Uterus (tissue), 4 donors: ENCODE data around the gene TDRD9. TPM values are rescaled to one million over a fixed set of nuclear protein-coding genes. Genes with fewer than 3 reads are reported as not detected.
A peak's percentile ranks its signal among the peaks of the same experiment; 100 is the strongest.

ENCODE experiments used
- DNase-seq, 2 donors: peaks; one replicate each; pipeline ENCODE4 v3.0.0-alpha.2; 2019 to 2020
- H3K27ac ChIP-seq, 2 donors: fragments of 200-600 bp; sonication (generic); 1 replicate in 1 of 2; 2 replicates in 1 of 2; pipeline ENCODE4 v1.5.1; 2016 to 2018
- H3K27me3 ChIP-seq, 2 donors: fragments of 200-600 bp; sonication (generic); one replicate each; pipeline ENCODE4 v1.5.1; 2018 to 2019; ENCODE audit warnings: control low read depth in 1 of 2
- H3K36me3 ChIP-seq, 2 donors: fragments of 200-600 bp; sonication (generic); one replicate each; pipeline ENCODE4 v1.5.1; 2019; ENCODE audit warnings: control low read depth in 1 of 2
- H3K4me1 ChIP-seq, 2 donors: fragments of 200-600 bp; sonication (generic); one replicate each; pipeline ENCODE4 v1.5.1; 2018 to 2019; ENCODE audit warnings: control low read depth in 1 of 2
- H3K4me3 ChIP-seq, 2 donors: fragments of 200-600 bp; sonication (generic); 1 replicate in 1 of 2; 2 replicates in 1 of 2; pipeline ENCODE4 v1.5.1; 2018 to 2019; ENCODE audit warnings: mild to moderate bottlenecking in 1 of 2
- H3K9me3 ChIP-seq, 2 donors: fragments of 200-600 bp; sonication (generic); one replicate each; pipeline ENCODE4 v1.5.1; 2019; ENCODE audit warnings: control low read depth in 1 of 2
- POLR2A ChIP-seq, 2 donors: fragments of 450-650 bp; IDR thresholded peaks; one replicate each; pipeline ENCODE4 v1.6.1; 2016; ENCODE audit warnings: antibody characterized with exemption in 2 of 2, mild to moderate bottlenecking in 1 of 2, moderate library complexity in 1 of 2
- intact Hi-C: fragments of 100-400 bp; cut with DNase I; formaldehyde crosslinking; loops from one replicate; pipeline ENCODE4 v1.15.1; 2023; ENCODE audit warnings: low total_unique reads
- total RNA-seq, 4 donors: library from RNA; depleted of rRNA in 3 of 4; stranded (reverse); fragments of >200 nt in 3 of 4; gene quantifications; one replicate each; pipeline versions ENCODE4 v1.1.0 to v1.2.4, GENCODE V29; 2014 to 2023
- TF ChIP-seq, protein P1 (sequence below), 4 experiments: fragments of 200-600 bp in 2 of 4; fragments of 450-650 bp in 2 of 4; sonication (generic) in 2 of 4; IDR thresholded peaks; one replicate each; pipeline ENCODE4 v1.5.1; 2016 to 2019; ENCODE audit warnings: antibody characterized with exemption in 4 of 4, mild to moderate bottlenecking in 2 of 4, moderate library complexity in 1 of 4
- donor health status: DM: yes; HTN: yes; CAD: no.

The TDRD9 gene, protein sequence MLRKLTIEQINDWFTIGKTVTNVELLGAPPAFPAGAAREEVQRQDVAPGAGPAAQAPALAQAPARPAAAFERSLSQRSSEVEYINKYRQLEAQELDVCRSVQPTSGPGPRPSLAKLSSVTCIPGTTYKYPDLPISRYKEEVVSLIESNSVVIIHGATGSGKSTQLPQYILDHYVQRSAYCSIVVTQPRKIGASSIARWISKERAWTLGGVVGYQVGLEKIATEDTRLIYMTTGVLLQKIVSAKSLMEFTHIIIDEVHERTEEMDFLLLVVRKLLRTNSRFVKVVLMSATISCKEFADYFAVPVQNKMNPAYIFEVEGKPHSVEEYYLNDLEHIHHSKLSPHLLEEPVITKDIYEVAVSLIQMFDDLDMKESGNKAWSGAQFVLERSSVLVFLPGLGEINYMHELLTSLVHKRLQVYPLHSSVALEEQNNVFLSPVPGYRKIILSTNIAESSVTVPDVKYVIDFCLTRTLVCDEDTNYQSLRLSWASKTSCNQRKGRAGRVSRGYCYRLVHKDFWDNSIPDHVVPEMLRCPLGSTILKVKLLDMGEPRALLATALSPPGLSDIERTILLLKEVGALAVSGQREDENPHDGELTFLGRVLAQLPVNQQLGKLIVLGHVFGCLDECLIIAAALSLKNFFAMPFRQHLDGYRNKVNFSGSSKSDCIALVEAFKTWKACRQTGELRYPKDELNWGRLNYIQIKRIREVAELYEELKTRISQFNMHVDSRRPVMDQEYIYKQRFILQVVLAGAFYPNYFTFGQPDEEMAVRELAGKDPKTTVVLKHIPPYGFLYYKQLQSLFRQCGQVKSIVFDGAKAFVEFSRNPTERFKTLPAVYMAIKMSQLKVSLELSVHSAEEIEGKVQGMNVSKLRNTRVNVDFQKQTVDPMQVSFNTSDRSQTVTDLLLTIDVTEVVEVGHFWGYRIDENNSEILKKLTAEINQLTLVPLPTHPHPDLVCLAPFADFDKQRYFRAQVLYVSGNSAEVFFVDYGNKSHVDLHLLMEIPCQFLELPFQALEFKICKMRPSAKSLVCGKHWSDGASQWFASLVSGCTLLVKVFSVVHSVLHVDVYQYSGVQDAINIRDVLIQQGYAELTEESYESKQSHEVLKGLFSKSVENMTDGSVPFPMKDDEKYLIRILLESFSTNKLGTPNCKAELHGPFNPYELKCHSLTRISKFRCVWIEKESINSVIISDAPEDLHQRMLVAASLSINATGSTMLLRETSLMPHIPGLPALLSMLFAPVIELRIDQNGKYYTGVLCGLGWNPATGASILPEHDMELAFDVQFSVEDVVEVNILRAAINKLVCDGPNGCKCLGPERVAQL (N-terminal part only)
- 1 to 10 TPM in 1 of 4 donors, under 1 TPM in 1, not detected in 2; 0.85 to 1.8 TPM for total RNA-seq

DNA sequence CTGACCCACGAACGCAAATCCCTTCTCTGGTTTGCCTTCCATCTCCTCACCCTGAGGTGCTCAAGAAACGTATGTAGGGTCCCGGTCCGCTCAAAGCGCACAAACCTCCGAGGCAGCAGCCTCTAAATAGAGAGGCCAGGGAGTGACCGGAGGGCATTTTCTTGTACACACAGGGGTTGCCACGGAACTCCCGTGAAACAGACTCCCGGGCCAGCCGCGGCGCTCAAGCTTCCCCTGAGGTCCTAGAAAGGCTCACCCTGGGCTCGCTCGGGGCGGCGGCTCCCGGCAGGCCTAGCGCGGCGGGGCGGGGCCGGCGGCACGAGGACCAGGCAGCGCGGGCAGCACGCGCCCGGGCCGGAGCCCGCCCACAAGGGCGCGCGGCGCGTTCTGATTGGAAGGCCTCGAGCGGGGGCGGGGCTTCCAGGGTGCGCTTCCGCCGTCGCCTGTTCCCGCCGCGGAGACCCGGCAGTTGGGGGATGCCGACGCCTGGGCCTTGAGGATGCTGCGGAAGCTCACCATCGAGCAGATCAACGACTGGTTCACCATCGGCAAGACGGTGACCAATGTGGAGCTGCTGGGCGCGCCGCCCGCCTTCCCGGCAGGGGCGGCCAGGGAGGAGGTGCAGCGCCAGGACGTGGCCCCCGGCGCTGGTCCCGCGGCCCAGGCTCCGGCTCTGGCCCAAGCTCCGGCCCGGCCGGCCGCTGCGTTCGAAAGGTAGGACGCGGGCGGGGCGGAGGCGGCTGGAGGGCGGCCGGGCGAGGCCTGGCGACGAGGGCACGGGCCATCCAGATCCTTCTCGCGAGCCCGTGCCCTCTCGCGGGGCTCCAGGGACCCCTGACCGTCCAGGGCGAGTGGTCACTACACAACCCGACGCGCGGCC lies at the start of gene TDRD9:
Gene TDRD9 (plus strand): TSS at position 446 of the 880 bp plus-strand sequence. CDS start 54 bp downstream, at position 500.
- TF ChIP-seq, protein P1, sequence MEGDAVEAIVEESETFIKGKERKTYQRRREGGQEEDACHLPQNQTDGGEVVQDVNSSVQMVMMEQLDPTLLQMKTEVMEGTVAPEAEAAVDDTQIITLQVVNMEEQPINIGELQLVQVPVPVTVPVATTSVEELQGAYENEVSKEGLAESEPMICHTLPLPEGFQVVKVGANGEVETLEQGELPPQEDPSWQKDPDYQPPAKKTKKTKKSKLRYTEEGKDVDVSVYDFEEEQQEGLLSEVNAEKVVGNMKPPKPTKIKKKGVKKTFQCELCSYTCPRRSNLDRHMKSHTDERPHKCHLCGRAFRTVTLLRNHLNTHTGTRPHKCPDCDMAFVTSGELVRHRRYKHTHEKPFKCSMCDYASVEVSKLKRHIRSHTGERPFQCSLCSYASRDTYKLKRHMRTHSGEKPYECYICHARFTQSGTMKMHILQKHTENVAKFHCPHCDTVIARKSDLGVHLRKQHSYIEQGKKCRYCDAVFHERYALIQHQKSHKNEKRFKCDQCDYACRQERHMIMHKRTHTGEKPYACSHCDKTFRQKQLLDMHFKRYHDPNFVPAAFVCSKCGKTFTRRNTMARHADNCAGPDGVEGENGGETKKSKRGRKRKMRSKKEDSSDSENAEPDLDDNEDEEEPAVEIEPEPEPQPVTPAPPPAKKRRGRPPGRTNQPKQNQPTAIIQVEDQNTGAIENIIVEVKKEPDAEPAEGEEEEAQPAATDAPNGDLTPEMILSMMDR (IDR thresholded peaks at IDR 0.05), result no peak
- no peak for TF ChIP-seq POLR2A (IDR thresholded peaks at IDR 0.05)
- H3K36me3 ChIP-seq, result no peaks in the 10 kb centered on the region
- H3K9me3 ChIP-seq, result no peaks in the 10 kb centered on the region
- intact Hi-C loops, result no loop called here
- H3K4me1 ChIP-seq, result no peaks in the 10 kb centered on the region
- no peak within 1 kb of the TSS for H3K4me3 ChIP-seq
- no peak for DNase-seq
- H3K27me3 ChIP-seq, result peaks cover 0 to under 1% of the 10 kb centered on the region in 2 donors
- H3K27ac ChIP-seq, result no peak within 1 kb of the TSS

DNA sequence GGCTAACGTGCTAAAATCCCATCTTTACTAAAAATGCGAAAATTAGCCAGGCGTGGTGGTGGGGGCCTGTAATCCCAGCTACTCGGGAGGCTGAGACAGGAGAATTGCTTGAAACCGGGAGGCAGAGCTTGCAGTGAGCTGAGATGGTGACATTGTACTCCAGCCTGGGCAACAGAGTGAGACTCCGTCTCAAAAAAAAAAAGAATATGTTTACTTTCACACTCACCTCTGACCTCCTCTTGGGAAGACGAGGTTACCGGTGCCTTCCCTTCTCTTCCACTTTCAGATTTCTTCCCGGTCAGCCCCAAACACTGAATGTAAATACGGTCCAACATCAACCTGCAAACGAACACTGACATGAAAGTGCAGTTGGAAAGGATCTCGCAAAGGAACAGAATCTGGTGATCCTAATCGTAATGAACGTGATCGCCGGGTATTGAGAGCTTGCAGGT lies 49.1 kb upstream of the TDRD9 start:
- intact Hi-C loops, result no loop called here
- Histone ChIP-seq H3K4me1 (peaks cover 6 to 20% of the 10 kb centered on the region in 2 donors), H3K27ac (peak overlapping the region in 1 of 2 donors; percentile 44), H3K27me3 (no peaks in the 10 kb centered on the region), H3K9me3 (no peaks in the 10 kb centered on the region), H3K4me3 (no peak overlapping the region), H3K36me3 (no peaks in the 10 kb centered on the region)
- DNase-seq, result no peak
- TF ChIP-seq, protein P1 (IDR thresholded peaks at IDR 0.05), result no peak
- no peak for TF ChIP-seq POLR2A (IDR thresholded peaks at IDR 0.05)

DNA sequence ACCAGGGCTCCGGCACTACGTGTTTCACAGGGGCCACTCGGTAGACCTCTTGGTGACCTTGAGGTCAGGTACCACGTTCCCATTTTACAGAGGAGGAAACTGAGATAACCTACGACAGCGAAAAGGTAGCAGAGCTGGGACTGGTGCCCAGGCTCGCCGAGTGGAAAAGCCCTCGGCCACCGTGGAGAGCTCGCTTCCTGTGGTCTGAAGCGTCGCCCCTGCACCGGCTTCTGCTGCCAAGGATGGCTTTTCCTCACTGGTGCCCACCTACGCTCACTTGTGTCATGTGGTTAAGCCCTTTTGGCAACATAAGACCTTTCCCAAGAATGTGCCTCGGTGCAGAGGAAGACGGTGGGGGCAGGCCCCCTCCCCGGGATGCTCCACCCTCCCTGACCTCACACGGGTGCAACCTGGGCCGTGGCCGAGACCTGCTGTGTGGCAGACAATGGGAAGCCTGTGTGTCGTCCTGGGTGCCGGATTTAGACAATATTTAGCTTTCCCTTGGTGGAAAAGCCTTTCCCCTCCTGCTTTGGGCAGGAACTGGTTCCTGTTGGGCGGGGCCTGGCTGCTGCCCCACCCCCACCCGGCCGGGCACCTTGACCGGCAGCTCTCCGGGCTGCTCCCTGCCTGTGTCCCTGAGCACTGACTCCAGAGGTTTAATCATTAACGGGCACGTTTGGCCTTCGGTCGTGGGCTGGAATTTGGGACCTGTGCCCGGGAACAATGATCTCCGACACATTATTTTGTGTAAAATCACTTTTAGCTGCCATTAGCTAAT lies 48.5 kb upstream of the TDRD9 start:
- Histone ChIP-seq H3K27ac (peak overlapping the region; percentile 44 to 64), H3K9me3 (no peaks in the 10 kb centered on the region), H3K36me3 (no peaks in the 10 kb centered on the region), H3K4me1 (peaks cover 6 to 20% of the 10 kb centered on the region in 2 donors), H3K27me3 (no peaks in the 10 kb centered on the region), H3K4me3 (no peak overlapping the region)
- intact Hi-C loops, result no loop called here
- peak in 1 of 2 donors; percentile 24 for TF ChIP-seq POLR2A (IDR thresholded peaks at IDR 0.05)
- TF ChIP-seq, protein P1 (IDR thresholded peaks at IDR 0.05), result no peak
- DNase-seq, result peak; percentile 35 to 41
